HUES64 (cell line): ENCODE data around the gene SOCS1.

Source experiments
- H3K27ac ChIP-seq: 2 replicates; pipeline ENCODE4 v1.7.0; 2013; ENCODE audit warnings: low read depth, low read length, inconsistent platforms
- H3K27me3 ChIP-seq: 2 replicates; pipeline ENCODE4 v1.6.1; 2013; ENCODE audit warnings: mild to moderate bottlenecking, low read length; ENCODE audit not compliant: insufficient read depth
- H3K36me3 ChIP-seq: 2 replicates; pipeline ENCODE4 v1.6.1; 2013; ENCODE audit warnings: mild to moderate bottlenecking, low read length; ENCODE audit not compliant: insufficient read depth
- H3K4me1 ChIP-seq: 2 replicates; pipeline ENCODE4 v1.6.1; 2013; ENCODE audit warnings: mild to moderate bottlenecking, low read length, moderate library complexity; ENCODE audit not compliant: insufficient read depth
- H3K4me3 ChIP-seq: 2 replicates; pipeline ENCODE4 v1.5.1; 2013; ENCODE audit warnings: mild to moderate bottlenecking, low read length, moderate library complexity
- H3K9ac ChIP-seq: 2 replicates; pipeline ENCODE4 v1.6.1; 2013; ENCODE audit warnings: mild to moderate bottlenecking, low read depth, low read length
- H3K9me3 ChIP-seq: 2 replicates; pipeline ENCODE4 v1.6.1; 2013; ENCODE audit warnings: low read depth, low read length; ENCODE audit not compliant: insufficient read depth
- WGBS: fragments of 150-250, 120-280 bp; methylation state at CpG from one replicate; pipeline ENCODE4 v1.1.7; 2013; ENCODE audit warnings: missing lambda C conversion rate; 5-methylcytosine and 5-hydroxymethylcytosine counted together

The SOCS1 gene

DNA sequence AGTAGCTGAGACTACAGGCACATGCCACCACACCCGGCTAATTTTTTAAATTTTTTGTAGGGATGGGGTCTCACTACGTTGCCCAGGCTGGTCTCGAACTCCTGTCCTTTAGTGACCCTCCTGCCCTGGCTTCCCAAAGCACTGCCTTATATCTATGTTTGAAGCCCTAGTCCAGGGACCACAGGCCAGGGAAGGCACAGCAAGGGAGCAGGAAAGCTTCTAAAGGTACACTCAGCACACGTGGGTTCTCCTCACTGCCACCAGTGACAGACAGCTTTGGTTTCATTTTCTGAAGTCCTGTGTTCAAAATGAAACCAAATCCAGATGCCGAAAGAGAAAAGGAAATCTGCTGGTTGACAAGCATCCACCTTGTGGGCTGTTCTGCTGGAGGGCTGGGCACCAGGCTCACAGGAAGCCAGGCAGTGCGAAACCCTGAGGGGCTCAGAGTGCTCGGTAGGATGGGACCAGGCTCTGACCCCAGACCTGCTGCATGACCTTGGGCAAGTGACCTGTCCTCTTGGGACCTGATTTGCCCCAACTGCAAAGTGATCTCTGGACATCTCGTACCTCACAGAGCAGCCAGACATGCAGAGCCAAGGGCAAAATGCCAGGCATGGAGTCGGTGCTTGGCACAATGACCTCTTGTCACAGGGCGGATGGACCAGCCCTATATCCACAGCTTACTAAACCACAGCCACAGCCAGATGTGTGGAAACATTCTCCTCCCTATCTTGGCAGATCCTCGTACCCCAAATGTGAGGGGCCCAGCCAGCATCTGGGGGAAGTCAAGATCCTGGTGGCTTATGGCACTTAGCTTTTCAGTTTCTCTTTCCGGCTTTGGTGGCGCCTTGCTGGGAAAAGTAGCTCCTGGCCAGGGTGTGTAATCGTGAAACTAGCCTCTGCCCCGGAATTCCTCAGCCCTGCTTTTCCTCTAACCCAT, 2.8 kb upstream of the SOCS1 start:
- Histone ChIP-seq H3K27ac (no peak overlapping the region), H3K9ac (no peak overlapping the region), H3K9me3 (no peaks in the 10 kb centered on the region), H3K4me3 (no peak overlapping the region), H3K4me1 (peaks cover 4% of the 10 kb centered on the region; the same call in 1 of the 2 replicates), H3K36me3 (peaks cover 3% of the 10 kb centered on the region), H3K27me3 (peaks cover 6% of the 10 kb centered on the region; the same call in 1 of the 2 replicates)
- 91% methylated on average over 15 of the region's 15 CpGs for WGBS

GRCh38 chr16:11257131-11257938, 1.3 kb upstream of the SOCS1 start:
- Histone ChIP-seq H3K4me3 (peak overlapping the region; percentile 77), H3K27me3 (peaks cover 6% of the 10 kb centered on the region; the same call in 1 of the 2 replicates), H3K4me1 (peaks cover 11% of the 10 kb centered on the region), H3K27ac (no peak overlapping the region), H3K9ac (no peak overlapping the region), H3K36me3 (peaks cover 17% of the 10 kb centered on the region), H3K9me3 (no peaks in the 10 kb centered on the region)
- 31% methylated on average over 19 of the region's 21 CpGs for WGBS

- H3K36me3 ChIP-seq = peaks cover 23% of the 10 kb centered on the region
- WGBS = under 1% methylated on average over 32 of the region's 32 CpGs
- no peaks in the 10 kb centered on the region for H3K9me3 ChIP-seq
- peaks cover 11% of the 10 kb centered on the region for H3K4me1 ChIP-seq
- peak overlapping the region; percentile 77 for H3K4me3 ChIP-seq
- H3K27me3 ChIP-seq = peaks cover 6% of the 10 kb centered on the region; the same call in 1 of the 2 replicates
- peak overlapping the region; percentile 73 for H3K9ac ChIP-seq
- H3K27ac ChIP-seq = peak overlapping the region; percentile 69; the same call in 1 of the 2 replicates
These were observed 692 bp upstream of the SOCS1 start for GRCh38 chr16:11256661-11257130.

DNA sequence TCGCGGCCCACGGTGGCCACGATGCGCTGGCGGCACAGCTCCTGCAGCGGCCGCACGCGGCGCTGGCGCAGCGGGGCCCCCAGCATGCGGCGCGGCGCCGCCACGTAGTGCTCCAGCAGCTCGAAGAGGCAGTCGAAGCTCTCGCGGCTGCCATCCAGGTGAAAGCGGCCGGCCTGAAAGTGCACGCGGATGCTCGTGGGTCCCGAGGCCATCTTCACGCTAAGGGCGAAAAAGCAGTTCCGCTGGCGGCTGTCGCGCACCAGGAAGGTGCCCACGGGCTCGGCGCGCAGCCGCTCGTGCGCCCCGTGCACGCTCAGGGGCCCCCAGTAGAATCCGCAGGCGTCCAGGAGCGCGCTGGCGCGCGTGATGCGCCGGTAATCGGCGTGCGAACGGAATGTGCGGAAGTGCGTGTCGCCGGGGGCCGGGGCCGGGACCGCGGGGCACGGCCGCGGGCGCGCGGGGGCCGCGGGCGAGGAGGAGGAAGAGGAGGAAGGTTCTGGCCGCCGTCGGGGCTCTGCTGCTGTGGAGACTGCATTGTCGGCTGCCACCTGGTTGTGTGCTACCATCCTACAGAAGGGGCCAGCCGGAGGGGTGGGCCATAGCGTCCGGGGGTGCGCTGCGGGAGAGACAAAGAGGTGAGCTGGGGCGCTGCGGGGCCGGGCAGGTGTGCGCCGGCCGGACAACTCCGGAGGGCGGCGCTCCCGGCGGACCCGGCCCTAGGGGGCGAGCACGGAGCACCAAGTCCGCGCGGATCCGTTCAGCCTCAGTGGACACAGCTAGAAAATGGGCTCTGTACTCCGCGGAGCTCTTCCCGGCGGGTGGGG, 879 bp downstream of the SOCS1 start:
- H3K9ac ChIP-seq = peak overlapping the region; percentile 78
- peaks cover 6% of the 10 kb centered on the region; the same call in 1 of the 2 replicates for H3K27me3 ChIP-seq
- peaks cover 23% of the 10 kb centered on the region for H3K36me3 ChIP-seq
- peak overlapping the region; percentile 77 for H3K4me3 ChIP-seq
- peaks cover 11% of the 10 kb centered on the region for H3K4me1 ChIP-seq
- 2% methylated on average over 105 of the region's 105 CpGs for WGBS
- no peaks in the 10 kb centered on the region for H3K9me3 ChIP-seq
- H3K27ac ChIP-seq = peak overlapping the region; percentile 17; the same call in 1 of the 2 replicates

GRCh38 chr16:11253995-11254912, 1.8 kb downstream of the SOCS1 start:
- peaks cover 11% of the 10 kb centered on the region for H3K4me1 ChIP-seq
- peaks cover 6% of the 10 kb centered on the region; the same call in 1 of the 2 replicates for H3K27me3 ChIP-seq
- no peak overlapping the region for H3K27ac ChIP-seq
- H3K36me3 ChIP-seq = peaks cover 23% of the 10 kb centered on the region
- H3K4me3 ChIP-seq = peak overlapping the region; percentile 77
- H3K9me3 ChIP-seq = no peaks in the 10 kb centered on the region
- H3K9ac ChIP-seq = peak overlapping the region; percentile 78
- WGBS = 39% methylated on average over 28 of the region's 29 CpGs

DNA sequence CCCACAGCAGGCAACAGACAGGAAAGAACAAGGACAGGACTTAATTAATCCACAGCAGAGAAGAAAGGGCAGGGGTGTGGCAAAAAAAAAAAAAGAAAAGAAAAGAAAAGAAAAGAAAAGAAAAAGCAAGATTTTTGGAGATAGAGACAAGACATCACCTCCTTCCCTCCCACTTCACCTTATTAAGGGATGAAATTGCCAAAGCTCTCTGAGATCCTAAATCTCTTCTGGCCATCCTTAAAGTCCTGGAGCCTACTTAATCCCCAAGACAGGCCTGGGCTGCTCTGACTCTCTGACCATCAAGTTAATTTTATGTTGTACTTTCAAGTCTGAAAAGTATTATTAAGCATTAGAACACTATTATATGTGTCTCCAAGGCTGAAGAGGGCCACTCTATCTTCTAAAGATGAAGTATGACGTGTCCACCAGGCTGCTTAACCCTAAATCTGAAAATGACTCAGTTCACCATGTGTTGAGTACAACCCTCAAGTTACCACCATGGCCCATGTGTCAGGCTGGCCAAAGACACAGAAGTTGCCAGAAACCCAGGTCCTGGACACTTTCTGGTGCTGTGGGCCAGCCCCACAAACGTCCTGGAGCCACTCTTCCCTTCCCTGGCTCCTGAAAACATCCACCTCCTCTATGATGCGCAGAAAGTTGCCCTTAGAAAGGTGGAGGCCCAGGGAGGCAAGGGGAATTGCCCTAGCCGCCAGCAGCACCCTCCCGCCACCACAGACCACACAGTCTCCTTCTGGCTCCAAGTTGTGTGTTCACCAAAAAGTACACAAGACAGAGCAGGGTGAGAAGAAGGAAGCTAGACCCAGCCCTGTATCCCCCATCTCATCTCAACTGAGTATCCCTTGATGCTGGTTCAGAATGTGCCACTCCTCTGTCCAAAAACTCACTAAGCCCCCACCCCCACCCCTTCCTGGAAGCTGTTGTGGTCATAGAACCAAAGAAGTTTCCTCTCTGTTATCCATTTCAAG, 2.7 kb downstream of the SOCS1 start:
- no peak overlapping the region for H3K27ac ChIP-seq
- no peaks in the 10 kb centered on the region for H3K9me3 ChIP-seq
- peak overlapping the region; percentile 77 for H3K4me3 ChIP-seq
- WGBS = 87% methylated on average over 5 of the region's 5 CpGs
- H3K4me1 ChIP-seq = peaks cover 11% of the 10 kb centered on the region
- peaks cover 6% of the 10 kb centered on the region; the same call in 1 of the 2 replicates for H3K27me3 ChIP-seq
- peaks cover 23% of the 10 kb centered on the region for H3K36me3 ChIP-seq
- H3K9ac ChIP-seq = no peak overlapping the region

DNA sequence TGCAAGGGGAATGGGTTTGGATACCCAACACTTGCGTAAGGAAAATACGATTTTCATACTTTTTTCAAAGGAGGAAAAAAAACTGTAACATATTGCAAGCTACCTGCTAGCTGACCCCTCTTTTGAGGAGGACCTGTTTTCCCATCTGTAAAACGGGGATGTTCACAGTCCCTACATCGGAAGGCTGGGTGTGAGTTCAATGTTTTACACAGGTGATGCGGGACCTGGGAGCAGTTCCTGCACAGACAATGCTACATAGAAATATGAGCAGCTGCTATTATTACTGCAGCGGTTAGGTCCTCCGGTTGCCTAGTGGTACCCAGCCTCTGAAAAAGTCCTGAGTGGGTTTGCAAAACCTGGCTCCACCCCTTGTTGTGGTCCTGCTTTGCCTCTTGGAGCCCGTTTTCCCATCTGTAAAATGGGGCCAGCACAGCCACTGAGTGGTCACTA, 3.5 kb downstream of the SOCS1 start:
- H3K4me1 ChIP-seq = peaks cover 11% of the 10 kb centered on the region
- H3K4me3 ChIP-seq = no peak overlapping the region
- peaks cover 23% of the 10 kb centered on the region for H3K36me3 ChIP-seq
- H3K9ac ChIP-seq = no peak overlapping the region
- 94% methylated on average over 8 of the region's 8 CpGs for WGBS
- H3K27me3 ChIP-seq = peaks cover 6% of the 10 kb centered on the region; the same call in 1 of the 2 replicates
- no peak overlapping the region for H3K27ac ChIP-seq
- no peaks in the 10 kb centered on the region for H3K9me3 ChIP-seq

DNA sequence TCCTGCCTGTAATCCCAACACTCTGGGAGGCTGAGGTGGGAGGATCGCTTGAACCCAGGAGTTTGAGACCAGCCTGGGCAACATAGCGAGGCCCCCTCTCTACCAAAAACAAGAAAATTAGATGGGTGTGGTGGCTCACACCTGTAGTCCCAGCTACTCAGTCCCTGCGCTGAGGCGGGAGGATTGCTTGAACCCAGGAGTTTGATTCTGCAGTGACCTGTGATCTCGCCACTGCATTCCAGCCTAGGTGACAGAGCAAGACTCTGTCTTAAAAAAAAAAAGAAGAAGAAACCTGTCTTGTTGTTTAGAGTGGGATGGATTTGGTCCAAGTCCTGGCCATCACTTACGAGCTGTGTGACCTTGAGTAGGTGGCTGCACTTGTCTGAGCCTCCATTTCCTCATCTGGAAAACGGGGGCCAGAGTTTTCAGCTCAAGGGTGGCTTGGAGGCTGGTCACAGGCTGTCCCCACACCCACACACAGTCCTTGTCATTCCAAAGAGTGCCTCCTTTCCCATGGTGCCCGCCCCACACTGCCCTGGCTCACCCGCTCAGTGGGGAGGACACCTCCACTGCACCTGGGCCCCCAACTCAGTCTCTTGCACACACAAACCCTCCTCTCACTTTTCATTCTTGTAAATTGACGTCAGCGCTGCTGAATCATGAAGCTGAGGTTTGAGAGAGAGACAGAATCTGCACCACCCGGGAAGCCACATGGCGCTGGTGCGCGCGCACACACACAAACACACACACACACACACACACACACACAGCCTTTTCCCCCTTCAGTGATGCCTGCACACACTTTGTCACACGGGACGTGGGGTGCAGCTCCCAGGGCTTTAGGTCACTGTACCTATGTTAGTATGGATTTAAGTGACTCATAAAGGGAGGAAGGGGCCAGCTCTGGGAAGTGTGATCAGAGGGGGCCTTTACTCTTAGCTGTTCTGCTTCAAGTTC, 4.2 kb downstream of the SOCS1 start:
- Histone ChIP-seq H3K4me1 (peaks cover 8% of the 10 kb centered on the region), H3K9me3 (no peaks in the 10 kb centered on the region), H3K4me3 (no peak overlapping the region), H3K36me3 (peaks cover 23% of the 10 kb centered on the region), H3K27ac (no peak overlapping the region), H3K9ac (no peak overlapping the region), H3K27me3 (peaks cover 6% of the 10 kb centered on the region; the same call in 1 of the 2 replicates)
- WGBS = 89% methylated on average over 18 of the region's 18 CpGs
